Hepatocyte (in vitro differentiated cells): ENCODE results near the gene GRPR. TPM values are rescaled to one million over a fixed set of nuclear protein-coding genes. Genes with fewer than 3 reads are reported as not detected.
A peak's percentile ranks its signal among the peaks of the same experiment; 100 is the strongest.

Experiments
- DNase-seq: peaks from one replicate; pipeline ENCODE4 v3.0.0-alpha.2; 2016; ENCODE audit warnings: low spot score
- H2AFZ ChIP-seq: fragments of 200-600 bp; sonication (generic); 2 replicates; pipeline ENCODE4 v1.6.0; 2016; ENCODE audit warnings: antibody characterized with exemption, mild to moderate bottlenecking
- H3K27ac ChIP-seq: fragments of 200-600 bp; sonication (generic); 2 replicates; pipeline ENCODE4 v1.5.1; 2016; ENCODE audit warnings: mild to moderate bottlenecking
- H3K27me3 ChIP-seq: fragments of 200-600 bp; sonication (generic); 2 replicates; pipeline ENCODE4 v1.6.1; 2016
- H3K36me3 ChIP-seq: fragments of 200-600 bp; sonication (generic); replicated peaks from 2 replicates; pipeline ENCODE4 v1.5.1; 2016; ENCODE audit warnings: low read depth; ENCODE audit not compliant: insufficient read depth
- H3K4me1 ChIP-seq: fragments of 200-600 bp; sonication (generic); 2 replicates; pipeline ENCODE4 v1.5.1; 2016; ENCODE audit warnings: mild to moderate bottlenecking, moderate library complexity; ENCODE audit not compliant: insufficient read depth
- H3K4me2 ChIP-seq: fragments of 200-600 bp; sonication (generic); 2 replicates; pipeline ENCODE4 v1.6.0; 2016
- H3K4me3 ChIP-seq: fragments of 200-600 bp; sonication (generic); 2 replicates; pipeline ENCODE4 v1.5.1; 2016; ENCODE audit warnings: mild to moderate bottlenecking
- H3K79me2 ChIP-seq: fragments of 200-600 bp; sonication (generic); 2 replicates; pipeline ENCODE4 v1.6.0; 2017; ENCODE audit warnings: mild to moderate bottlenecking
- H3K9me2 ChIP-seq: fragments of 200-600 bp; sonication (generic); replicated peaks from 2 replicates; pipeline ENCODE4 v1.6.0; 2017; ENCODE audit warnings: mild to moderate bottlenecking; ENCODE audit not compliant: insufficient read depth
- H3K9me3 ChIP-seq: fragments of 200-600 bp; sonication (generic); 2 replicates; pipeline ENCODE4 v1.5.1; 2016; ENCODE audit warnings: low read depth, mild to moderate bottlenecking
- H4K20me1 ChIP-seq: fragments of 200-600 bp; sonication (generic); 2 replicates; pipeline ENCODE4 v1.6.0; 2016; ENCODE audit warnings: mild to moderate bottlenecking; ENCODE audit not compliant: insufficient read depth, poor library complexity, severe bottlenecking
- EZH2 ChIP-seq: fragments of 200-600 bp; sonication (generic); IDR thresholded peaks from 2 replicates; pipeline ENCODE4 v1.6.1; 2016; ENCODE audit warnings: antibody characterized with exemption, mild to moderate bottlenecking, borderline replicate concordance
- EZH2phosphoT487 ChIP-seq: fragments of 200-600 bp; sonication (generic); IDR thresholded peaks from one replicate; pipeline ENCODE4 v1.6.1; 2018; ENCODE audit warnings: antibody characterized with exemption, mild to moderate bottlenecking, low read depth, moderate library complexity; ENCODE audit not compliant: unreplicated experiment, severe bottlenecking
- WGBS: methylation state at CpG from one replicate; pipeline ENCODE4 v1.1.6; 2016; ENCODE audit warnings: low lambda C conversion rate; ENCODE audit errors: missing lambda C conversion rate; 5-methylcytosine and 5-hydroxymethylcytosine counted together
- polyA plus RNA-seq: library from polyadenylated mRNA; unstranded; fragments of >200 nt; fragmentation: Nextera tagmentation; extraction: Ambion mirVana; gene quantifications from 2 replicates; pipeline ENCODE4 v1.2.1, GENCODE V29; 2016
- total RNA-seq: library from RNA; depleted of rRNA; stranded (reverse); fragments of >200 nt; gene quantifications from 2 replicates; pipeline ENCODE4 v1.2.3, GENCODE V29; 2014
- TF ChIP-seq, protein P1 (sequence below): fragments of 200-600 bp; sonication (generic); IDR thresholded peaks from 2 replicates; pipeline ENCODE4 v1.5.1; 2016; ENCODE audit warnings: antibody characterized with exemption, mild to moderate bottlenecking; ENCODE audit not compliant: poor library complexity

GRPR gene
- total and polyA plus RNA-seq, 2 experiments from 2014 or later, result 3.7 to 3.8 TPM

DNA sequence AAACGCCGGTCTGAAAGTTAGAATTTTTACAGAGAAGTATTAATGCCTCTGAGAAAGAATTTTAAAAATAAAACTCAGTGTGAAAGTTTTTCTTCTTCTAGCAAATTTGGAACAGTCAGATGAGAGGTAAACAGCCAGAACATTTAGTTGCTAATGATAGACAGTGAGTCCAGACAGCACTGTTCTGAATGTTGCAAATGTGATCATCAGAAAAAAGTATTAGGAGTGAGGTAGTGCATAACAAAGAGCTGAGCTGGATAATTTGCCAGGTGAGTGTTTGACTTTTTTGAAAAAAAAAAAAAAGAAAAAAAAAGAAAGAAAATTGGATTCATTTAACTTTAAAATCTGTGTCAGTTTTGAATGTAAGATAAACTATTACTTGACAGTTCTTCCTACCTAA, 42.0 kb upstream of the GRPR start:
- no peaks in the 10 kb centered on the region for H3K27me3 ChIP-seq
- TF ChIP-seq, protein P1, sequence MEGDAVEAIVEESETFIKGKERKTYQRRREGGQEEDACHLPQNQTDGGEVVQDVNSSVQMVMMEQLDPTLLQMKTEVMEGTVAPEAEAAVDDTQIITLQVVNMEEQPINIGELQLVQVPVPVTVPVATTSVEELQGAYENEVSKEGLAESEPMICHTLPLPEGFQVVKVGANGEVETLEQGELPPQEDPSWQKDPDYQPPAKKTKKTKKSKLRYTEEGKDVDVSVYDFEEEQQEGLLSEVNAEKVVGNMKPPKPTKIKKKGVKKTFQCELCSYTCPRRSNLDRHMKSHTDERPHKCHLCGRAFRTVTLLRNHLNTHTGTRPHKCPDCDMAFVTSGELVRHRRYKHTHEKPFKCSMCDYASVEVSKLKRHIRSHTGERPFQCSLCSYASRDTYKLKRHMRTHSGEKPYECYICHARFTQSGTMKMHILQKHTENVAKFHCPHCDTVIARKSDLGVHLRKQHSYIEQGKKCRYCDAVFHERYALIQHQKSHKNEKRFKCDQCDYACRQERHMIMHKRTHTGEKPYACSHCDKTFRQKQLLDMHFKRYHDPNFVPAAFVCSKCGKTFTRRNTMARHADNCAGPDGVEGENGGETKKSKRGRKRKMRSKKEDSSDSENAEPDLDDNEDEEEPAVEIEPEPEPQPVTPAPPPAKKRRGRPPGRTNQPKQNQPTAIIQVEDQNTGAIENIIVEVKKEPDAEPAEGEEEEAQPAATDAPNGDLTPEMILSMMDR, result no peak
- no peak for TF ChIP-seq EZH2phosphoT487
- no peak for TF ChIP-seq EZH2
- H3K9me2 ChIP-seq, result no peaks in the 10 kb centered on the region
- no peaks in the 10 kb centered on the region for H3K79me2 ChIP-seq
- no peaks in the 10 kb centered on the region for H4K20me1 ChIP-seq
- no peak overlapping the region for H2AFZ ChIP-seq
- 70% methylated on average over 2 of the region's 2 CpGs for WGBS
- no peaks in the 10 kb centered on the region for H3K36me3 ChIP-seq
- H3K9me3 ChIP-seq, result no peaks in the 10 kb centered on the region
- H3K4me2 ChIP-seq, result no peak overlapping the region
- H3K4me1 ChIP-seq, result no peaks in the 10 kb centered on the region
- H3K4me3 ChIP-seq, result no peak overlapping the region
- H3K27ac ChIP-seq, result peak overlapping the region; percentile 2
- no peak for DNase-seq

DNA sequence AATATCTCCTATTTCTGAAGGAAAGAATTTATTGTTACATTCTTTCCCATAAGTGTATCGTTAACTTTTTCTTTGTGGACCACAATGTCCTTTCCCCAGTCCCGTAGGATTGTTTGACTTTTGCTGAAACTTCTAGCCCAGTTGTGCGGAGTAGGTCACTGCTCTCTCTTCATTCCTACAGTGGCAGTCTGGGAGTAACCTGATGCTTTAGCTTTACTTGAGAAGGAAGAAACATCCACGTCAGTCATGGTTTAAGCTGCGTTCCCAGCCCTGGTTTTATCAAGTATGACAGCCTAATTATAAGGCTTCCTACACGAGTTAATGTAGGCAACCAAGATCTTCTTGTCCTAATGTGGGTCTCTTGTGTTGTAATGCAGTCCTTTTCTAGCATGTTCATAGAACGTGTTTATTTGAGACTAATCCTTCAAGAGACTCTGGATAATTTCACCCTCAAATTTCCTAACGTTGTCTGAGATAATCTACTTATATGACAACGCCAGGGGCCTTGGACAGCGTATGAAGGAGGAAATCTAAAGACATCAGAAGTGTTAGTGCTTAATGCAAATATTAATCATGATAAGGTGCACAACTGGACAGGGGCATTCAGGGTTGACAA, 40.8 kb upstream of the GRPR start:
- peak overlapping the region; percentile 2 for H3K27ac ChIP-seq
- H4K20me1 ChIP-seq, result no peaks in the 10 kb centered on the region
- WGBS, result 48% methylated on average over 10 of the region's 10 CpGs
- H2AFZ ChIP-seq, result no peak overlapping the region
- no peak overlapping the region for H3K4me3 ChIP-seq
- no peaks in the 10 kb centered on the region for H3K9me3 ChIP-seq
- peak; percentile 19 for DNase-seq
- no peaks in the 10 kb centered on the region for H3K4me1 ChIP-seq
- H3K9me2 ChIP-seq, result no peaks in the 10 kb centered on the region
- H3K36me3 ChIP-seq, result no peaks in the 10 kb centered on the region
- no peaks in the 10 kb centered on the region for H3K27me3 ChIP-seq
- TF ChIP-seq, protein P1, result no peak
- TF ChIP-seq EZH2phosphoT487 (no peak), EZH2 (no peak)
- peak overlapping the region; percentile 36 for H3K4me2 ChIP-seq
- H3K79me2 ChIP-seq, result no peaks in the 10 kb centered on the region

DNA sequence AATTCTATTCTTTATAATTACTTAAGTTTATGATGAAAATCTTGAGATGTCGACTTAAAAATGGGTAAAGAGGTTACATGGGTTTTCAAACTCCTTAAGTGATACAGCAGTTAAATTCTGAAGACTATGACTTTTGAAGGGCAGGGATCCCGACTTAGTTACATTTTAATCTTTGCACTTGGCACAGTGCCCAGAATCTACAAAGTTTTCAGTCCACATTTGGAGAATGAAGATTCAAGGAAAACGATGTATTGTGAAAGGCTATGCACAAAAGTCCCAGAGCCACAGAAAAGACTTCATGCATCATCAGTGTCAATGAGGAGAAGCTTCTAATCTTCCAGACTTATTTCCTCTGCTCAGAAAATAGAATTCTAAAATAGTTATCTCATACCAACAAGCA, 36.3 kb upstream of the GRPR start:
- peak; percentile 19 for DNase-seq
- no peaks in the 10 kb centered on the region for H3K9me3 ChIP-seq
- H2AFZ ChIP-seq, result no peak overlapping the region
- no peaks in the 10 kb centered on the region for H4K20me1 ChIP-seq
- H3K79me2 ChIP-seq, result no peaks in the 10 kb centered on the region
- H3K4me1 ChIP-seq, result no peaks in the 10 kb centered on the region
- no peaks in the 10 kb centered on the region for H3K36me3 ChIP-seq
- H3K27me3 ChIP-seq, result no peaks in the 10 kb centered on the region
- no peak overlapping the region for H3K27ac ChIP-seq
- no peak overlapping the region for H3K4me3 ChIP-seq
- TF ChIP-seq EZH2phosphoT487 (no peak), EZH2 (no peak)
- TF ChIP-seq, protein P1, result no peak
- H3K4me2 ChIP-seq, result no peak overlapping the region
- WGBS, result 60% methylated on average over 3 of the region's 3 CpGs
- no peaks in the 10 kb centered on the region for H3K9me2 ChIP-seq

DNA sequence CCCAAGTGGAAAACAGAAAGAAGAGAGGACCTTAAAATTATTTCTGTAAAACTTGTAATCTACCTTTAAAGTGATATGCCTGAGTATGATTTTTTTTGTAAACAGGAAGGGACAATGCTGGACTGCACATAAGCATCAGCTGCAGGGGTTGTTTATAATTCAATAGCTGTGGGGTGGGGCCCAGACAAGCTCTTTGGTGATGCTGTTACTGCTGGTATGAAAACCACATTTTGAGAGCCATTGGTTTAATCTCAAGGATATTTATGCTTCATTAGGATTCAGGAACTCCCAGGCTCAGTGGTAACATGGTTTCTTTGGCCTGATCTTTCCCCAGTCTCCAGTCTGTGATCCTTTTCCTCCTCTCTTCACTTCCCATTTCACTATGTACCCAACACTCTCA, 34.3 kb upstream of the GRPR start:
- no peaks in the 10 kb centered on the region for H3K79me2 ChIP-seq
- no peaks in the 10 kb centered on the region for H3K36me3 ChIP-seq
- H3K4me2 ChIP-seq, result no peak overlapping the region
- H4K20me1 ChIP-seq, result no peaks in the 10 kb centered on the region
- H3K4me1 ChIP-seq, result no peaks in the 10 kb centered on the region
- no peaks in the 10 kb centered on the region for H3K27me3 ChIP-seq
- H3K9me3 ChIP-seq, result no peaks in the 10 kb centered on the region
- no peak for DNase-seq
- TF ChIP-seq EZH2phosphoT487 (no peak), EZH2 (no peak)
- TF ChIP-seq, protein P1, result no peak
- no peak overlapping the region for H3K27ac ChIP-seq
- H3K9me2 ChIP-seq, result no peaks in the 10 kb centered on the region
- no peak overlapping the region for H2AFZ ChIP-seq
- no peak overlapping the region for H3K4me3 ChIP-seq
